GM18951 (cell line): ENCODE data around the gene PCDHGB6.

Source experiments
- POLR2A ChIP-seq: IDR thresholded peaks from 4 replicates; pipeline ENCODE4 v1.6.1; 2011; ENCODE audit warnings: mild to moderate bottlenecking; ENCODE audit not compliant: insufficient read length, insufficient read depth; ENCODE audit errors: extremely low read depth
- in situ Hi-C: fragments of 300-500 bp; cut with MboI; formaldehyde crosslinking; loops from one replicate; pipeline ENCODE4 v1.12.0; 2022; ENCODE audit warnings: low sequenced_read_pairs, mixed read lengths, inconsistent platforms; ENCODE audit not compliant: unreplicated experiment

The PCDHGB6 gene

DNA sequence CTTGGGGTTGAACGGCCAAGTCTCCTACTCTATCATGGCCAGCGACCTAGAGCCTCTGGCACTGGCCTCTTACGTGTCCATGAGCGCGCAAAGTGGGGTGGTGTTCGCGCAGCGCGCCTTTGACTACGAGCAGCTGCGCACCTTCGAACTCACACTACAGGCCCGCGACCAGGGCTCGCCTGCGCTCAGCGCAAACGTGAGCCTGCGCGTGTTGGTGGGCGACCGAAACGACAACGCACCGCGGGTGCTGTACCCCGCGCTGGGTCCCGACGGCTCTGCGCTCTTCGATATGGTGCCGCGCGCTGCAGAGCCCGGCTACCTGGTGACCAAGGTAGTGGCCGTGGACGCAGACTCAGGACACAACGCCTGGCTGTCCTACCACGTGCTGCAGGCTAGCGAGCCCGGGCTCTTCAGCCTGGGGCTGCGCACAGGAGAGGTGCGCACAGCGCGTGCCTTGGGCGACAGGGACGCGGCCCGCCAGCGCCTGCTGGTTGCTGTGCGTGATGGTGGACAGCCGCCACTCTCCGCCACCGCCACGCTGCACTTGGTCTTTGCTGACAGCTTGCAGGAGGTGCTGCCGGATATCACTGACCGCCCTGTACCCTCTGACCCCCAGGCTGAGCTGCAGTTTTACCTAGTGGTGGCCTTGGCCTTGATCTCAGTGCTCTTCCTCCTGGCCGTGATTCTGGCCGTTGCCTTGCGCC, 8.1 kb upstream of the PCDHGB6 start:
- in situ Hi-C loops, result no loop called here

DNA sequence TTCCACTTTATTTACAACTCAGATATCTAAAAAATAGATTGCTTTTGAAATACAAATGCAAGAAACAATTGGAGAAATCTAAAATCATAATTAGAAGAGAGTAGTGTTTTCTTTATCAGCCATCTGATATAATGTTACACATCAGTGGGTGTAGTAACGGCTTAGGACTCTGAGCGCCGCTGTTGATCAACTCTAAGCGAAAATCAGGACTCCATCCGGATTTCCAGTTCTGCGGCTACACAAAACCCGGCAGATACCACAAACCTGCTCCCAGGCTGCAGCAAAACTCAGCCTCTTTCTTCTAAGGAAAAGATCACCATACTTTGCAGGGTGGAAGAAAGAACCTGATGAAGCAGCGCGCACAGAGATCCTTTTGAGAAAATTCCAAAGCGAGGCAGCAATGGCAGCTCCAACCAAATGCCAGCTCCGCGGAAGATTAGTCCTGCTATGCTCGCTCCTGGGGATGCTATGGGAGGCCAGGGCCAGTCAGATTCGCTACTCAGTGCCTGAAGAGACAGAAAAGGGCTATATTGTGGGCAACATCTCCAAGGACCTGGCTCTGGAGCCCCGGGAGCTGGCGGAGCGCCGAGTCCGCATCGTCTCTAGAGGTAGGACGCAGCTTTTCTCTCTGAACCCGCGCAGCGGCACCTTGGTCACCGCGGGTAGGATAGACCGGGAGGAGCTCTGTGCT, 5.1 kb upstream of the PCDHGB6 start, which contains the start of gene PCDHGA9:
PCDHGA9 (plus strand) TSS at position 226 of the 691 bp plus-strand sequence; CDS start at position 401, 175 bp downstream.
- no peak for TF ChIP-seq POLR2A
- in situ Hi-C loops, result no loop called here

More for the DNA sequence above, 8.1 kb upstream of the PCDHGB6 start:
- no peak for TF ChIP-seq POLR2A

DNA sequence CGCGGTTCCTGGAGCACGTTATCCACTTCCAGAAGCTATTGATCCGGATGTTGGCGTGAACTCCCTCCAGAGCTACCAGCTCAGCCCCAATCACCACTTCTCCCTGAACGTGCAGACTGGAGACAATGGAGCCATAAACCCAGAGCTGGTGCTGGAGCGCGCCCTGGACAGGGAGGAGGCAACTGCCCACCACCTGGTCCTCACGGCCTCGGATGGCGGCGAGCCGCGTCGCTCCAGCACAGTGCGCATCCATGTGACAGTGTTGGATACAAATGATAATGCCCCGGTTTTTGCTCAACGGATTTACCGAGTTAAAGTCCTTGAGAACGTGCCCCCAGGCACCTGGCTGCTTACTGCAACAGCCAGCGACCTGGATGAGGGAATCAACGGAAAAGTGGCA, 4.4 kb upstream of the PCDHGB6 start:
- in situ Hi-C loops, result no loop called here
- TF ChIP-seq POLR2A, result no peak

DNA sequence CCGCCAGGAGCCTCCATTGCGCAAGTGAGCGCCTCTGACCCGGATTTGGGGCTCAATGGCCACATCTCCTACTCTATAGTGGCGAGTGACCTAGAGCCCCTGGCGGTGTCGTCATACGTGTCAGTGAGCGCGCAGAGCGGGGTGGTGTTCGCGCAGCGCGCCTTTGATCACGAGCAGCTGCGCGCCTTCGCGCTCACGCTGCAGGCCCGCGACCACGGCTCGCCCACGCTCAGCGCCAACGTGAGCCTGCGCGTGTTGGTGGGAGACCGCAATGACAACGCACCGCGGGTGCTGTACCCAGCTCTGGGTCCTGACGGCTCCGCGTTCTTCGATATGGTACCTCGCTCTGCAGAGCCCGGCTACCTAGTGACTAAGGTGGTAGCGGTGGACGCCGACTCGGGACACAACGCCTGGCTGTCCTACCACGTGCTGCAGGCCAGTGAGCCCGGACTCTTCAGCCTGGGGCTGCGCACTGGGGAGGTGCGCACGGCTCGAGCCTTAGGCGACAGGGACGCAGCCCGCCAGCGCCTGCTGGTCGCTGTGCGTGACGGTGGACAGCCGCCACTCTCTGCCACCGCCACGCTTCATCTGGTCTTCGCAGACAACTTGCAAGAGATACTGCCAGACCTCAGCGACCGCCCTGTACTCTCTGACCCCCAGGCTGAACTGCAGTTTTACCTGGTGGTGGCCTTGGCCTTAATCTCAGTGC, 1.9 kb downstream of the PCDHGB6 start:
- no peak for TF ChIP-seq POLR2A
- in situ Hi-C loops, result no loop called here

DNA sequence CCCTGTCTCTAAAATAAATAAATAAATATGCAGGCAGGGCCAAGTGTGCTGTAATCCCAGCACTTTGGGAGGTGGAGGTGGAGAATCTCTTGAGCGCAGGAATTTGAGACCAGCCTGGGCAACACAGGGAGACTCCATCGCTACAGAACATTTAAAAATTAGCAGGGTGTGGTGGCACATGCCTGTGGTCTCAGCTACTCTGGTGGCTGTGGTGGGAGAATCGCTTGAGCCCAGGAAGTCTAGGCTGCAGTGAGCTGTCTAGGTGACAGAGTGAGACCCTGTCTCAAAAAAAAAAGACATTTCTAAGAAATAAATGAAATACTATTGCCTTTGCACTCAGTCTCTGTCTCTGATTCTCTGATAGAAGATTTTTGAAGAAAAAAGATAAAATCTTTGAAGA, 3.8 kb downstream of the PCDHGB6 start:
- no peak for TF ChIP-seq POLR2A
- in situ Hi-C loops, result no loop called here

DNA sequence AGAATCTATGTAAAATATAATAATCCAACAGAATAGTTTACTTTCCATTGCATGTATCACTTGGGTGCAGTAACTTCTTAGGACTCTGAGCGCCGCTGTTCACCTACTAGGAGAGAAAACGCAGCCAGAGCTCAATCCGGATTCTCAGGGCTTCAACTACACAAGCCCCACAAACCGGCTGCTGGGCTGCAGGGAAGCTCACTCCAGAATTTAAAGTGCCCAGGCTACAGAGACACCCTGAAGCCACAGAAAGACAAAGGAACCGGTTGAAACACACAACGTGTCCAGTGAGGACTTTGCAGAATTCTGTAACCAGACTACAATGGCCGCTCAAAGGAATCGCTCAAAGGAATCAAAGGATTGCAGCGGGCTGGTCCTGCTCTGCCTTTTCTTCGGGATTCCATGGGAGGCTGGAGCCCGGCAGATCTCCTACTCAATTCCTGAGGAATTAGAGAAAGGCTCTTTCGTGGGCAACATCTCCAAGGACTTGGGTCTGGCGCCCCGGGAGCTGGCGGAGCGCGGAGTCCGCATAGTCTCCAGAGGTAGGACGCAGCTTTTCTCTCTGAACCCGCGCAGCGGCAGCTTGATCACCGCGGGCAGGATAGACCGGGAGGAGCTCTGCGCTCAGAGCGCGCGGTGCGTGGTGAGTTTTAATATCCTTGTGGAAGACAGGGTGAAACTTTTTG, 5.2 kb downstream of the PCDHGB6 start, which contains the start of gene PCDHGA10:
PCDHGA10 (plus strand) TSS at position 134 of the 686 bp plus-strand sequence; CDS start at position 323, 189 bp downstream.
- in situ Hi-C loops, result no loop called here
- TF ChIP-seq POLR2A, result no peak

DNA sequence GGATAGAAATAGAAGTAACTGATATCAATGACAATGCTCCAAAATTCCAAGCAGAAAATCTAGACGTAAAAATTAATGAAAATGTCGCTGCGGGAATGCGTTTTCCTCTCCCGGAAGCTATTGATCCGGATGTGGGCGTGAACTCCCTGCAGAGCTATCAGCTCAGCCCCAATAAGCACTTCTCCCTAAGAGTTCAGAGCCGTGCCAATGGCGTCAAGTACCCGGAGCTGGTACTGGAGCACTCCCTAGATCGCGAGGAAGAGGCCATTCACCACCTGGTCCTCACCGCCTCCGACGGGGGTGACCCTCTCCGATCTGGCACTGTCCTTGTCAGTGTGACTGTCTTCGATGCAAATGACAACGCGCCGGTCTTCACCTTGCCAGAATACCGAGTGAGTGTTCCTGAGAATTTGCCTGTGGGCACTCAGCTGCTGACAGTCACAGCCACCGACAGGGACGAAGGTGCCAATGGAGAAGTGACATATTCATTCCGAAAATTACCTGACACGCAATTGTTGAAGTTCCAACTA, 5.8 kb downstream of the PCDHGB6 start:
- in situ Hi-C loops, result no loop called here
- TF ChIP-seq POLR2A, result no peak

DNA sequence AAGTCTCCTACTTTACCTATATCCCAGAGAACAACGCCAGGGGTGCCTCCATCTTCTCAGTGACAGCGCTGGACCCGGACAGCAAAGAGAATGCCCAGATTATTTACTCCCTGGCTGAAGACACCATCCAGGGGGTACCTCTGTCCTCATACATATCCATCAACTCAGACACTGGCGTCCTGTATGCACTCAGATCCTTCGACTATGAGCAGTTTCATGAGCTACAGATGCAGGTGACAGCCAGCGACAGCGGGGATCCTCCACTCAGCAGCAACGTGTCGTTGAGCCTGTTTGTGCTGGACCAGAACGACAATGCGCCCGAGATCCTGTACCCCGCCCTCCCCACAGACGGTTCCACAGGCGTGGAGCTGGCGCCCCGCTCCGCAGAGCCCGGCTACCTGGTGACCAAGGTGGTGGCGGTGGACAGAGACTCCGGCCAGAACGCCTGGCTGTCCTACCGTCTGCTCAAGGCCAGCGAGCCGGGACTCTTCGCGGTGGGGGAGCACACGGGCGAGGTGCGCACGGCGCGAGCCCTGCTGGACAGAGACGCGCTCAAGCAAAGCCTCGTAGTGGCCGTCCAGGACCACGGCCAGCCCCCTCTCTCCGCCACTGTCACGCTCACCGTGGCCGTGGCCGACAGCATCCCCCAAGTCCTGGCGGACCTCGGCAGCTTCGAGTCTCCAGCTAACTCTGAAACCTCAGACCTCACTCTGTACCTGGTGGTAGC, 6.9 kb downstream of the PCDHGB6 start:
- in situ Hi-C loops, result loop anchor here (5.0 kb wide), 1 partner anchor 148 kb away; no protein-coding TSS in a partner anchor

DNA sequence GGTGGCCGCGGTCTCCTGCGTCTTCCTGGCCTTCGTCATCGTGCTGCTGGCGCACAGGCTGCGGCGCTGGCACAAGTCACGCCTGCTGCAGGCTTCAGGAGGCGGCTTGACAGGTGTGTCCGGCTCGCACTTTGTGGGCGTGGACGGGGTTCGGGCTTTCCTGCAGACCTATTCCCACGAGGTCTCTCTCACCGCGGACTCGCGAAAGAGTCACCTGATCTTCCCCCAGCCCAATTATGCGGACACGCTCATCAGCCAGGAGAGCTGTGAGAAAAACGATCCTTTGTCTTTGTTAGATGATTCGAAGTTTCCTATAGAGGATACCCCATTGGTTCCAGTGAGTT, 7.4 kb downstream of the PCDHGB6 start:
- in situ Hi-C loops, result loop anchor here (5.0 kb wide), 1 partner anchor 147 kb away; no protein-coding TSS in a partner anchor

DNA sequence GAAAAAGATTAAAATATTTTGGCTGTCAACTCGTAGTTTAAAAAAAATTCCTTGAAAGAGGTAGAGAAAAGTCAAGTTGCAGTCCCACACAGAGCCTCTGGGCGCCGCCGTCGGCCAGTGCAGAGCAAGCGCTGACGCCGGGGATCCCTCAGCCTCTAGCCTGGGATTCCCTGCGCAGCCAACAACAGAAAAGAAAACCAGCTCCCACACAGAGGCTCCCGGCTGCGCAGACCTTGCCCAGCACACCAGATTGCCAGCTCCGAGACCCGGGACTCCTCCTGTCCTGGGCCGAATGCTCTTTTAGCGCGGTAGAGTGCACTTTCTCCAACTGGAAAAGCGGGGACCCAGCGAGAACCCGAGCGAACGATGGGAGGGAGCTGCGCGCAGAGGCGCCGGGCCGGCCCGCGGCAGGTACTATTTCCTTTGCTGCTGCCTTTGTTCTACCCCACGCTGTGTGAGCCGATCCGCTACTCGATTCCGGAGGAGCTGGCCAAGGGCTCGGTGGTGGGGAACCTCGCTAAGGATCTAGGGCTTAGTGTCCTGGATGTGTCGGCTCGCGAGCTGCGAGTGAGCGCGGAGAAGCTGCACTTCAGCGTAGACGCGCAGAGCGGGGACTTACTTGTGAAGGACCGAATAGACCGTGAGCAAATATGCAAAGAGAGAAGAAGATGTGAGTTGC, 9.8 kb downstream of the PCDHGB6 start, which contains the start of gene PCDHGB7:
PCDHGB7 (plus strand) TSS at position 184 of the 679 bp plus-strand sequence; CDS start at position 367, 183 bp downstream.
- in situ Hi-C loops, result loop anchor here (5.0 kb wide), 1 partner anchor 145 kb away; no protein-coding TSS in a partner anchor

DNA sequence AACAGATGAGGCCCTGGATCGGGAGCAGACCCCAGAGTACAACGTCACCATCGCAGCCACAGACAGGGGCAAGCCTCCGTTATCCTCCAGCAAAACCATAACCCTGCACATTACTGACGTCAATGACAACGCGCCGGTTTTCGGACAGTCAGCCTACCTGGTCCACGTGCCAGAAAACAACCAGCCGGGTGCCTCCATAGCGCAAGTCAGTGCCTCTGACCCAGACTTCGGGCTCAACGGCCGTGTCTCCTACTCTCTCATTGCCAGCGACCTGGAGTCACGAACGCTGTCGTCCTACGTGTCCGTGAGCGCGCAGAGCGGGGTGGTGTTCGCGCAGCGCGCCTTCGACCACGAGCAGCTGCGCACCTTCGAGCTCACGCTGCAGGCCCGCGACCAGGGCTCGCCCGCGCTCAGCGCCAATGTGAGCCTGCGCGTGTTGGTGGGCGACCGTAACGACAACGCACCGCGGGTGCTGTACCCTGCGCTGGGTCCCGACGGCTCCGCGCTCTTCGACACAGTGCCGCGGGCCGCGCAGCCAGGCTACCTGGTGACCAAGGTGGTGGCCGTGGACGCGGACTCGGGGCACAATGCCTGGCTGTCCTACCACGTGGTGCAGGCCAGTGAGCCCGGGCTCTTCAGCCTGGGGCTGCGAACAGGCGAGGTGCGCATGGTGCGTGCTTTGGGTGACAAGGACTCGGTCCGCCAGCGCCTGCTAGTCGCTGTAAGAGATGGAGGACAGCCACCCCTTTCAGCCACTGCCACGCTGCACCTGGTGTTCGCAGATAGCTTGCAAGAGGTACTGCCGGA, 11.5 kb downstream of the PCDHGB6 start:
- in situ Hi-C loops, result loop anchor here (5.0 kb wide), 1 partner anchor 143 kb away; no protein-coding TSS in a partner anchor
- no peak for TF ChIP-seq POLR2A
